ENCODE data around the gene FIBCD1. TPM values are rescaled to one million over a fixed set of nuclear protein-coding genes. Genes with fewer than 3 reads are reported as not detected.

The FIBCD1 gene
- total RNA-seq, 4 donors from 2014 or later, result not detected

DNA sequence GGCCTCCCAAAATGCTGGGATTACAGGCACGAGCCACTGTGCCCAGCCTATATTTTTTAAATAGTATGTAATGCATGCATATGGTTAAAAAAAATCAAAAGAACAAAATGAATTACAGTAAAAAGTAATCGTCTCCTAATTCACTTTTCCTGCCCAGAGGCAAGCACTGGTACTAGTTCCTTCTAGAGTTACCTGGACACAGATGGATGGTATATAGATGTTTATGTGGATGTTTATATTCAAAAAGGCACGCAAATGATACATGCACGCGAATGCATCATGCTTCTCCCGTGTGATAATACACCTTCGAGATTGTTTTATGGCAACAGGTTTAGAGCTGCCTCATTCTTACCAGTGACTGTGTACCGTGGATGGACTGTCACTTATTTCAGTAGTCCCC lies 82.6 kb downstream of the FIBCD1 start:
- TF ChIP-seq EP300 (IDR thresholded peaks at IDR 0.05), result no peak
- no peak for TF ChIP-seq POLR2A (IDR thresholded peaks at IDR 0.05)
- TF ChIP-seq, protein P1, sequence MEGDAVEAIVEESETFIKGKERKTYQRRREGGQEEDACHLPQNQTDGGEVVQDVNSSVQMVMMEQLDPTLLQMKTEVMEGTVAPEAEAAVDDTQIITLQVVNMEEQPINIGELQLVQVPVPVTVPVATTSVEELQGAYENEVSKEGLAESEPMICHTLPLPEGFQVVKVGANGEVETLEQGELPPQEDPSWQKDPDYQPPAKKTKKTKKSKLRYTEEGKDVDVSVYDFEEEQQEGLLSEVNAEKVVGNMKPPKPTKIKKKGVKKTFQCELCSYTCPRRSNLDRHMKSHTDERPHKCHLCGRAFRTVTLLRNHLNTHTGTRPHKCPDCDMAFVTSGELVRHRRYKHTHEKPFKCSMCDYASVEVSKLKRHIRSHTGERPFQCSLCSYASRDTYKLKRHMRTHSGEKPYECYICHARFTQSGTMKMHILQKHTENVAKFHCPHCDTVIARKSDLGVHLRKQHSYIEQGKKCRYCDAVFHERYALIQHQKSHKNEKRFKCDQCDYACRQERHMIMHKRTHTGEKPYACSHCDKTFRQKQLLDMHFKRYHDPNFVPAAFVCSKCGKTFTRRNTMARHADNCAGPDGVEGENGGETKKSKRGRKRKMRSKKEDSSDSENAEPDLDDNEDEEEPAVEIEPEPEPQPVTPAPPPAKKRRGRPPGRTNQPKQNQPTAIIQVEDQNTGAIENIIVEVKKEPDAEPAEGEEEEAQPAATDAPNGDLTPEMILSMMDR (IDR thresholded peaks at IDR 0.05), result no peak
- TF ChIP-seq POLR2AphosphoS5 (IDR thresholded peaks at IDR 0.05), result no peak
- Histone ChIP-seq H3K4me3 (no peak overlapping the region), H3K4me1 (peaks cover 29% of the 10 kb centered on the region), H3K27me3 (no peaks in the 10 kb centered on the region), H3K36me3 (peaks cover 49% of the 10 kb centered on the region), H3K27ac (no peak overlapping the region), H3K9me3 (no peaks in the 10 kb centered on the region)
- 81% methylated on average over 8 of the region's 8 CpGs for WGBS
- DNase-seq (ENCODE audit: low spot score in 2 of 2), result peak in 1 of 2 donors; percentile 3

DNA sequence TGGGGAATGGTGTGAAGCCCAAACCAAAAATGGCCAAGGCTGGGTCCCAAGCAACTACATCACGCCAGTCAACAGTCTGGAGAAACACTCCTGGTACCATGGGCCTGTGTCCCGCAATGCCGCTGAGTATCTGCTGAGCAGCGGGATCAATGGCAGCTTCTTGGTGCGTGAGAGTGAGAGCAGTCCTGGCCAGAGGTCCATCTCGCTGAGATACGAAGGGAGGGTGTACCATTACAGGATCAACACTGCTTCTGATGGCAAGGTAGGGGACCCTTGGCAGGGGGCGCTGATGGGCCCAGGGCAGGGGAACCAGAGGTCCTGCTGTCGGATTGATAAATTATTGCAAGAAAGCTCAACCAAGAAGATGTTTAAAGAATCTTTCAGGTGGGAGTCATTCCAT lies 84.2 kb downstream of the FIBCD1 start:
- H3K27ac ChIP-seq, result no peak overlapping the region
- H3K36me3 ChIP-seq, result peaks cover 46% of the 10 kb centered on the region
- no peaks in the 10 kb centered on the region for H3K27me3 ChIP-seq
- H3K4me3 ChIP-seq, result no peak overlapping the region
- H3K9me3 ChIP-seq, result no peaks in the 10 kb centered on the region
- peak; percentile 38 to 45 for DNase-seq (ENCODE audit: low spot score in 2 of 2)
- TF ChIP-seq, protein P1 (IDR thresholded peaks at IDR 0.05), result no peak
- 89% methylated on average over 9 of the region's 9 CpGs for WGBS
- H3K4me1 ChIP-seq, result peaks cover 19% of the 10 kb centered on the region

DNA sequence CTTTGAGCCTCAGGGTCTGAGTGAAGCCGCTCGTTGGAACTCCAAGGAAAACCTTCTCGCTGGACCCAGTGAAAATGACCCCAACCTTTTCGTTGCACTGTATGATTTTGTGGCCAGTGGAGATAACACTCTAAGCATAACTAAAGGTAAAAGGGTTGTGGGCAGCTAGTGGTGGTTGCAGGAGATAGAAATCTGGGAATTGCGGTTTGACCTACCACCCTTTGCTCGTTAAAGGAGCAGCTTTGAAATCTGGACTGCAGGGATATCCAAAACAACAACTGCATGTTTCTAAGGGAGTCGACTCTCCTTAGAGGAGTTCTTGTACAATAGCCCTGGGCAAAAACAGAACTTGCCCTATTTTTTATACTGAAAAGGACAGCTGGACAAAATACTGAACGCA lies 85.0 kb downstream of the FIBCD1 start:
- no peak overlapping the region for H3K4me3 ChIP-seq
- DNase-seq (ENCODE audit: low spot score in 2 of 2), result peak in 1 of 2 donors; percentile 21
- no peaks in the 10 kb centered on the region for H3K27me3 ChIP-seq
- peaks cover 19% of the 10 kb centered on the region for H3K4me1 ChIP-seq
- no peaks in the 10 kb centered on the region for H3K9me3 ChIP-seq
- WGBS, result 86% methylated on average over 8 of the region's 8 CpGs
- H3K36me3 ChIP-seq, result peaks cover 44% of the 10 kb centered on the region
- TF ChIP-seq POLR2AphosphoS5 (IDR thresholded peaks at IDR 0.05) (no peak), EP300 (IDR thresholded peaks at IDR 0.05) (no peak), POLR2A (IDR thresholded peaks at IDR 0.05) (no peak)
- TF ChIP-seq, protein P1 (IDR thresholded peaks at IDR 0.05), result no peak
- no peak overlapping the region for H3K27ac ChIP-seq

GRCh38 chr9:130852801-130853200 lies 86.2 kb downstream of the FIBCD1 start:
- no peaks in the 10 kb centered on the region for H3K9me3 ChIP-seq
- no peak overlapping the region for H3K27ac ChIP-seq
- peak; percentile 10 to 38 for DNase-seq (ENCODE audit: low spot score in 2 of 2)
- WGBS, result 82% methylated on average over 7 of the region's 7 CpGs
- H3K4me3 ChIP-seq, result no peak overlapping the region
- H3K27me3 ChIP-seq, result no peaks in the 10 kb centered on the region
- TF ChIP-seq, protein P1 (IDR thresholded peaks at IDR 0.05), result no peak
- no peak for TF ChIP-seq POLR2A (IDR thresholded peaks at IDR 0.05)
- TF ChIP-seq POLR2AphosphoS5 (IDR thresholded peaks at IDR 0.05), result no peak
- H3K36me3 ChIP-seq, result peaks cover 39% of the 10 kb centered on the region
- peaks cover 19% of the 10 kb centered on the region for H3K4me1 ChIP-seq

Other genes starting within 250 kb of the FIBCD1 start
- gene EXOSC2, start 245.5 kb downstream of the FIBCD1 start, total RNA-seq, result 10 to 100 TPM; 19.5 to 30.4 (median 23.8) TPM
- 10 to 100 TPM; 31.3 to 40.4 (median 34.8) TPM for gene ABL1, start 104.0 kb downstream of the FIBCD1 start, total RNA-seq
- gene QRFP, start 42.4 kb downstream of the FIBCD1 start, total RNA-seq, result not detected
- gene LAMC3, start 69.9 kb upstream of the FIBCD1 start, total RNA-seq, result 10 to 100 TPM in 1 of 4 donors, 1 to 10 TPM in 3; 4.0 to 16.9 (median 5.2) TPM
- 10 to 100 TPM; 15.2 to 28.7 (median 21.0) TPM for gene AIF1L, start 157.3 kb upstream of the FIBCD1 start, total RNA-seq
- 100 to 1,000 TPM in 1 of 4 donors, 10 to 100 TPM in 3; 36.1 to 104 (median 69.6) TPM for gene NUP214, start 186.3 kb upstream of the FIBCD1 start, total RNA-seq

Data from suprapubic skin (tissue), 4 donors.